GM12878 (cell line): Measurements from ENCODE around the gene LRBA. TPM values are rescaled to one million over a fixed set of nuclear protein-coding genes. Genes with fewer than 3 reads are reported as not detected.
"Not testable (repeated sequence)": the region's sequence is repeated elsewhere in the genome, so short reads cannot be mapped to it uniquely, and the experiment has no call there.

Source experiments
- ATAC-seq: fragments of 200-7000 bp; cut with Tn5 transposase; 3 replicates; pipeline ENCODE4 v1.9.1; 2020; ENCODE audit warnings: mild to moderate bottlenecking, moderate library complexity
- BruUV-seq: library from RNA; stranded (reverse); fragments of 400-500 nt; replicated peaks from 2 replicates; lab custom pipeline; 2021; lab: Mats Ljungman, UMichigan
- CTCF ChIA-PET: fragments of 300-600 bp; sonication (Branson Sonifier 250); formaldehyde crosslinking; extraction: SDS; loops from one replicate; lab custom pipeline; 2021; ENCODE audit warnings: inconsistent platforms; lab: Yijun Ruan, JAX
- POLR2A ChIA-PET: fragments of 350-600 bp; formaldehyde crosslinking; extraction: SDS; loops from one replicate; lab custom pipeline; 2021; ENCODE audit warnings: inconsistent platforms; lab: Charles Lee
- RAD21 ChIA-PET: fragments of 300-600 bp; sonication (Branson Sonifier 250); formaldehyde crosslinking; loops from one replicate; lab custom pipeline; 2023; ENCODE audit warnings: antibody characterized with exemption; ENCODE audit not compliant: unreplicated experiment; lab: Charles Lee
- SMC1A ChIA-PET: fragments of 300-600 bp; sonication (Branson Sonifier 250); formaldehyde crosslinking; loops from one replicate; lab custom pipeline; 2023; ENCODE audit not compliant: unreplicated experiment, uncharacterized antibody; lab: Charles Lee
- DNase-seq: peaks from one replicate; pipeline ENCODE4 v3.0.0-alpha.2; 2011; ENCODE audit warnings: low read depth, low spot score
- FAIRE-seq: peaks from 3 replicates; lab custom pipeline; 2011; peaks lifted over from hg19 to GRCh38; lab: Jason Lieb, UNC
- H2AFZ ChIP-seq: 2 replicates; pipeline ENCODE4 v1.6.0; 2011; ENCODE audit warnings: low read depth, low read length, control low read depth; ENCODE audit not compliant: control insufficient read depth
- H3K27ac ChIP-seq: 2 replicates; pipeline ENCODE4 v1.5.1; 2011; ENCODE audit warnings: control low read depth; ENCODE audit not compliant: control insufficient read depth, insufficient read depth
- H3K27me3 ChIP-seq, 2 experiments: replicated peaks in 1 of 2; 2 replicates each; pipeline versions ENCODE4 v1.6.0 to v1.6.1; 2011; ENCODE audit warnings: low read length in 1 of 2; ENCODE audit not compliant: control insufficient read depth in 2 of 2, insufficient read depth in 2 of 2
- H3K36me3 ChIP-seq, 2 experiments: 2 replicates each; pipeline ENCODE4 v1.5.1; 2011; ENCODE audit warnings: low read length in 1 of 2; ENCODE audit not compliant: control insufficient read depth in 2 of 2, insufficient read depth in 2 of 2
- H3K4me1 ChIP-seq: 2 replicates; pipeline ENCODE4 v1.6.1; 2011; ENCODE audit warnings: mild to moderate bottlenecking, low read length, moderate library complexity, mixed read lengths; ENCODE audit not compliant: control insufficient read depth, insufficient read depth
- H3K4me2 ChIP-seq: 2 replicates; pipeline ENCODE4 v1.6.0; 2011; ENCODE audit warnings: control low read depth; ENCODE audit not compliant: control insufficient read depth, insufficient read depth
- H3K4me3 ChIP-seq: fragments of 200-600 bp; sonication (generic); 2 replicates; pipeline ENCODE4 v1.5.1; 2016
- H3K79me2 ChIP-seq: 2 replicates; pipeline ENCODE4 v1.6.0; 2011; ENCODE audit warnings: low read length; ENCODE audit not compliant: control insufficient read depth, insufficient read depth
- H3K9ac ChIP-seq: 2 replicates; pipeline ENCODE4 v1.8.0; 2011; ENCODE audit warnings: low read length, control low read depth, mixed read lengths; ENCODE audit not compliant: control insufficient read depth, insufficient read depth
- H3K9me3 ChIP-seq: replicated peaks from 3 replicates; pipeline ENCODE4 v1.5.1; 2011; ENCODE audit warnings: mild to moderate bottlenecking, low read length; ENCODE audit not compliant: control insufficient read depth, insufficient read depth
- H4K20me1 ChIP-seq: 2 replicates; pipeline ENCODE4 v1.6.0; 2011; ENCODE audit not compliant: control insufficient read depth, insufficient read depth
- IRF4 ChIP-seq: IDR thresholded peaks from 2 replicates; pipeline ENCODE4 v1.6.1; 2011; ENCODE audit warnings: low read depth, low read length
- MEF2B ChIP-seq: fragments of 450-650 bp; IDR thresholded peaks from 2 replicates; pipeline ENCODE4 v1.6.1; 2018; ENCODE audit warnings: mild to moderate bottlenecking, moderate library complexity; ENCODE audit not compliant: partially characterized antibody, poor library complexity, severe bottlenecking
- WGBS: methylation state at CpG from one replicate; pipeline ENCODE4 v1.1.6; 2016; ENCODE audit warnings: low lambda C conversion rate; ENCODE audit not compliant: insufficient replicate concordance, insufficient coverage; ENCODE audit errors: missing lambda C conversion rate; 5-methylcytosine and 5-hydroxymethylcytosine counted together
- in situ Hi-C: fragments of 300-500 bp; cut with MboI; formaldehyde crosslinking; loops from 9 replicates; pipeline ENCODE4 v1.14.3; 2018; ENCODE audit warnings: mixed read lengths
- intact Hi-C: fragments of 100-400 bp; cut with micrococcal nuclease; formaldehyde crosslinking; loops from one replicate; pipeline ENCODE4 v1.14.2; 2022; ENCODE audit not compliant: unreplicated experiment
- polyA plus RNA-seq, 11 experiments: library from polyadenylated mRNA; depleted of rRNA in 4 of 11; unstranded in 6 of 11; stranded (reverse) in 5 of 11; fragments of >200 nt; fragmentation: Nextera tagmentation in 4 of 11; fragmentation: Illumina TruSeq in 1 of 11; extraction: Ambion mirVana in 4 of 11; extraction: Trizol in 1 of 11; gene quantifications; 1 replicate in 1 of 11; 2 replicates in 10 of 11; pipeline versions ENCODE4 v1.2.1 to v1.2.3, GENCODE V29; 2011 to 2016; ENCODE audit warnings: inconsistent platforms in 2 of 11, missing spikeins in 2 of 11, low read depth in 1 of 11
- total RNA-seq, 4 experiments: library from RNA; depleted of rRNA in 3 of 4; stranded (reverse); fragments of >200 nt in 3 of 4; fragmentation: Illumina TruSeq in 1 of 4; extraction: Trizol in 1 of 4; gene quantifications; 2 replicates each; pipeline versions ENCODE4 v1.2.1 to v1.2.3, GENCODE V29; 2013 to 2021

LRBA gene
- total and polyA plus RNA-seq, 10 of the 15 experiments (the other 5 are each of a cell fraction or from before 2014, with no cell fraction given), result 20.3 to 93.4 (median 55.0) TPM

DNA sequence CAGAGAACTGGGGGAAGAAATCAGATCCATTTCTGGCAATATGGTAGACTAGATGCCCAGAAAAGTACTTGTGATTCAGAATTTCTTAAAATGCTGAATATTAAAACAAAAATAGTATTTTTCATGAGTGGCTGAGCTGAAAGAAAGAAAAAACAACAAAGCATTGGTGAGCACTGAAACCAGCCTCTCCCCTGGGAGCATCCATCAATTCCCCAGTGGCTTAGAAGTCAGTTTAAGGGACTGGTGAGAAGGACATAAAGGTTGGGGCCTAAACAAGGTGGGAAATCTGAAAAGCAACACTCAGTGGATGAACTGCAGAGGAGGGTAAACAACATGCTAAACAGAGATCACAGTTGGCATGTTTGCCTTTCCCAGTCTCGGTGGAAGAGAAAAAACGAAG is 20.4 kb downstream of the LRBA start:
- H3K9me3 ChIP-seq, result peaks cover 2% of the 10 kb centered on the region; the same call in 2 of the 3 replicates
- H3K79me2 ChIP-seq, result peaks cover 48% of the 10 kb centered on the region
- POLR2A ChIA-PET, result interaction anchor here (0.6 kb wide), 1 partner anchor 11 kb away, joined by 5 read pairs; no protein-coding TSS in a partner anchor
- no peak overlapping the region for H3K4me3 ChIP-seq
- in situ Hi-C loops, result no loop called here
- peaks cover 3% of the 10 kb centered on the region; the same call in 1 of the 2 replicates for H3K4me1 ChIP-seq
- H3K4me2 ChIP-seq, result no peak overlapping the region
- ATAC-seq (peak; percentile 29; the same call in 2 of the 3 replicates), DNase-seq (no peak), FAIRE-seq (peak; percentile 49)
- CTCF ChIA-PET, result no interaction called here
- SMC1A ChIA-PET, result interaction anchor here (0.6 kb wide), 1 partner anchor 10 kb away, joined by 3 read pairs; no protein-coding TSS in a partner anchor
- H3K9ac ChIP-seq, result no peak overlapping the region
- no peak overlapping the region for H3K27ac ChIP-seq
- no peaks in the 10 kb centered on the region for H4K20me1 ChIP-seq
- no peaks in the 10 kb centered on the region; a peak in 2 of 4 replicates for H3K36me3 ChIP-seq
- intact Hi-C loops, result no loop called here
- 100% methylated on average over 2 of the region's 2 CpGs for WGBS
- RAD21 ChIA-PET, result no interaction called here
- BruUV-seq, result no TSS peak
- H3K27me3 ChIP-seq, result no peaks in the 10 kb centered on the region
- H2AFZ ChIP-seq, result no peak overlapping the region
- TF ChIP-seq IRF4, result no peak
- peak; percentile 97 for TF ChIP-seq MEF2B

DNA sequence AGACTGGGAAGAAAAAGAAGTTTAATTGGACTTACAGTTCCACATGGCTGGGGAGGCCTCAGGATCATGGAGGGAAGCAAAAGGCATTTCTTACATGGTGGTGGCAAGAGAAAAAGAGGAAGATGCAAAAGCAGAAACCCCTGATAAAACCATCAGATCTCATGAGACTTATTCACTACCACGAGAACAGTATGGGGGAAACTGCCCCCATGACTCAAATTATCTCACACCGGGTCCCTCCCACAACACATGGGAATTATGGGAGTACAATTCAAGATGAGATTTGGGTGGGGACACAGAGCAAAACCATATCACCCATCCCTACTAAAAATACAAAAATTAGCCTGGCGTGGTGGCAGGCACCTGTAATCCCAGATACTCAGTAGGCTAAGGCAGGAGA is 21.5 kb downstream of the LRBA start:
- ATAC-seq, H3K27ac ChIP-seq, CTCF ChIA-PET, H3K4me2 ChIP-seq, BruUV-seq, intact Hi-C loops, H3K9ac ChIP-seq, H2AFZ ChIP-seq, H4K20me1 ChIP-seq, POLR2A ChIA-PET, SMC1A ChIA-PET, H3K27me3 ChIP-seq, DNase-seq, RAD21 ChIA-PET, H3K36me3 ChIP-seq, in situ Hi-C loops, FAIRE-seq, H3K9me3 ChIP-seq, H3K4me1 ChIP-seq, H3K4me3 ChIP-seq: not testable (repeated sequence)
- WGBS, result 98% methylated on average over 3 of the region's 3 CpGs
- H3K79me2 ChIP-seq, result peaks cover 37% of the 10 kb centered on the region
